ENCODE measurements around the gene BMP10. TPM values are rescaled to one million over a fixed set of nuclear protein-coding genes. Genes with fewer than 3 reads are reported as not detected.

BMP10 gene
- total RNA-seq, 1 donor from 2014 or later = not detected

DNA sequence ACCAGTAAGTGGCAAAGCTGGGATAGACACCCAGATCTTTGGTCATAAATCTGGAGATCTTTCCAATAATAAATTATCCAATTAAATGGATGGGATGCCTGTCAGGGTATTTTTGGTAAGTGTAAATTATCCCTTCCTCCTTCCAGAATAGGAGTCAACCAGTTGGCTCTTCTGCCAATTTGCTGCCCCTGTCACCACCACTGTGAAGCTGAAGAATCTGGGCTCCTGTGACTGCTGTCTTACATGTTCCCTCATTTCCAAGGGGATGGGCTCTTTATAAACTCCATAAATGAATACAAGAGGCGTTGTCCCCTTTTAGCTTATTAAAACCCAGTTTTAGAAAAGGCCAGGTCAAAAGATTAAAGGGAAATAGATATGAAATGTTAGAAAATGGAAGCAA is 17.8 kb upstream of the BMP10 start:
- no peak overlapping the region for H3K27ac ChIP-seq
- intact Hi-C loops (cut with DNase I) = no loop called here
- no peaks in the 10 kb centered on the region for H3K4me1 ChIP-seq
- no peaks in the 10 kb centered on the region for H3K9me3 ChIP-seq
- TF ChIP-seq, protein P1, sequence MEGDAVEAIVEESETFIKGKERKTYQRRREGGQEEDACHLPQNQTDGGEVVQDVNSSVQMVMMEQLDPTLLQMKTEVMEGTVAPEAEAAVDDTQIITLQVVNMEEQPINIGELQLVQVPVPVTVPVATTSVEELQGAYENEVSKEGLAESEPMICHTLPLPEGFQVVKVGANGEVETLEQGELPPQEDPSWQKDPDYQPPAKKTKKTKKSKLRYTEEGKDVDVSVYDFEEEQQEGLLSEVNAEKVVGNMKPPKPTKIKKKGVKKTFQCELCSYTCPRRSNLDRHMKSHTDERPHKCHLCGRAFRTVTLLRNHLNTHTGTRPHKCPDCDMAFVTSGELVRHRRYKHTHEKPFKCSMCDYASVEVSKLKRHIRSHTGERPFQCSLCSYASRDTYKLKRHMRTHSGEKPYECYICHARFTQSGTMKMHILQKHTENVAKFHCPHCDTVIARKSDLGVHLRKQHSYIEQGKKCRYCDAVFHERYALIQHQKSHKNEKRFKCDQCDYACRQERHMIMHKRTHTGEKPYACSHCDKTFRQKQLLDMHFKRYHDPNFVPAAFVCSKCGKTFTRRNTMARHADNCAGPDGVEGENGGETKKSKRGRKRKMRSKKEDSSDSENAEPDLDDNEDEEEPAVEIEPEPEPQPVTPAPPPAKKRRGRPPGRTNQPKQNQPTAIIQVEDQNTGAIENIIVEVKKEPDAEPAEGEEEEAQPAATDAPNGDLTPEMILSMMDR (IDR thresholded peaks at IDR 0.05) = no peak
- no peaks in the 10 kb centered on the region for H3K27me3 ChIP-seq
- H3K36me3 ChIP-seq = no peaks in the 10 kb centered on the region
- no peak overlapping the region for H3K4me3 ChIP-seq
- DNase-seq (ENCODE audit: low spot score in 2 of 2) = no peak

DNA sequence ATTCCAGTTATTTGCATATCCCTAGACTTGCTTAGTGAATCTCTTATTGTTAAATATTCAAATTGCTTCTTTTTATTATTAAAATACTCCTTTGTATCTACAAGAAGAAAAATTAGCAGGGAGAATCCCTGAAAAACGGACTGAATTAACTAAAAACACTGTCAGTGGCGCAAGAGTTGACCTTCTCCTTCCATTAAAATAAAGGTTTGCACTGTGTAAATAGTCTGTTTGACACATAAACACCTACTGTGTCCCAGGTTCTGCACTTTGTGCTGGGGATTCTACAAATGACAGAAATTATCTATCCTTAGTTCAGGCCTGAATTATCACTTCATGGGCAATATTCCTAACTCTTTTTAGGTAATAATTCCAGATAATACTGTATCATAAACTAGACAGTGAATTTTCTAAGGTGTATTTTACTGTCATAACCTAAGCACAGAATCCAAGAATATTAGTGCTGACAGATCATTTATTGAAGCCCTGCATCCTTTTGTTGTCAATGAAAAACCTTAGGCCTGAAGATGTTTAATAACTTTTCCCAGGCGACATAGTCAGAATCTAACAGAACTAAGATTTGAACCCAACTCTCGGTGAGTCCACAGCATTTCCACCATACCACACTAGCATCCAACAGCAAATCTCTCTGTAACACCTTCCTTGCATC is 17.0 kb upstream of the BMP10 start:
- H3K27me3 ChIP-seq = no peaks in the 10 kb centered on the region
- intact Hi-C loops (cut with DNase I) = no loop called here
- TF ChIP-seq, protein P1 (IDR thresholded peaks at IDR 0.05) = no peak
- no peak for DNase-seq (ENCODE audit: low spot score in 2 of 2)
- no peaks in the 10 kb centered on the region for H3K4me1 ChIP-seq
- H3K27ac ChIP-seq = no peak overlapping the region
- no peak overlapping the region for H3K4me3 ChIP-seq
- no peaks in the 10 kb centered on the region for H3K9me3 ChIP-seq
- H3K36me3 ChIP-seq = no peaks in the 10 kb centered on the region

GRCh38 chr2:68885811-68886075 is 14.5 kb upstream of the BMP10 start:
- no peaks in the 10 kb centered on the region for H3K9me3 ChIP-seq
- H3K27ac ChIP-seq = no peak overlapping the region
- intact Hi-C loops (cut with DNase I) = no loop called here
- no peaks in the 10 kb centered on the region for H3K36me3 ChIP-seq
- H3K27me3 ChIP-seq = no peaks in the 10 kb centered on the region
- no peaks in the 10 kb centered on the region for H3K4me1 ChIP-seq
- H3K4me3 ChIP-seq = no peak overlapping the region
- TF ChIP-seq, protein P1 (IDR thresholded peaks at IDR 0.05) = no peak
- DNase-seq (ENCODE audit: low spot score in 2 of 2) = no peak

DNA sequence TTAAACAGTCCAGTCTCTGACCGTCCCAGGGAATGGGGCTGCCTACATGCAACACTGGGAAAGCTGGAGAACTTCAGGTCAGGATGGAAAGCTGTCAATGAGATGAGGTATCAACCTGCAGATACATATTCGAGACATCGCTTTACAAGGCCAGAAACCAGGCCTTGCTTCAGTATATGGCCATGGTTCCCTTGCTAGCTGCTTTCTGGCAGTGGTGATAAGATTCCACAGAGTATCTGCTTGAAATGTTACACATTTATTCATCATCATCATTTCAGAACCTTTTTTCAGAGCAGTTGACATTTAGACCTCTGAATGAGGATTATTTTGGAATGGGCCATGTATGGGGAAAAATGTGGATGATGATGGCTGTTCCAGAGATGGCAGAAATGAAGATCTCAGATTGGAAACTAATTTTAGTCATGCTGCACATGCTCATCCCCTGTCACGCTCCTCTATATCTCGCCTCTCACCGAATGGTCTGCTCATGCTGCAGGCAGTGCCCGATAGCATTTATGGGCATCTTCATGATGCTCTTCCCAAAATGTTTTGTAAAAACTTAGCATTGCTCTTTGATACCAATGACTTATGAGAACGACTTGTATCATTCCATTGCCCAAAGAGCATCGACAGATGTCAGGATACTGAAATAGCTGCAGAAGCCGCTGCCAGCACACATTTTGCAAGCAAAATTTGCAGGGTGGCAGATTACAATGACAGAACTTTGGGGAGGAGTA is 14.0 kb upstream of the BMP10 start:
- no peaks in the 10 kb centered on the region for H3K4me1 ChIP-seq
- no peak overlapping the region for H3K27ac ChIP-seq
- no peaks in the 10 kb centered on the region for H3K36me3 ChIP-seq
- DNase-seq (ENCODE audit: low spot score in 2 of 2) = no peak
- intact Hi-C loops (cut with DNase I) = no loop called here
- H3K9me3 ChIP-seq = no peaks in the 10 kb centered on the region
- TF ChIP-seq, protein P1 (IDR thresholded peaks at IDR 0.05) = no peak
- no peaks in the 10 kb centered on the region for H3K27me3 ChIP-seq
- no peak overlapping the region for H3K4me3 ChIP-seq

- intact Hi-C loops (cut with DNase I) = no loop called here
- H3K27me3 ChIP-seq = no peaks in the 10 kb centered on the region
- no peak overlapping the region for H3K4me3 ChIP-seq
- H3K27ac ChIP-seq = no peak overlapping the region
- TF ChIP-seq, protein P1 (IDR thresholded peaks at IDR 0.05) = no peak
- no peak for DNase-seq (ENCODE audit: low spot score in 2 of 2)
- no peaks in the 10 kb centered on the region for H3K4me1 ChIP-seq
- H3K9me3 ChIP-seq = no peaks in the 10 kb centered on the region
- H3K36me3 ChIP-seq = no peaks in the 10 kb centered on the region
These were observed 9.0 kb upstream of the BMP10 start for GRCh38 chr2:68880213-68880612.
